Measurements from ENCODE around the gene C17orf100.

Gene C17orf100

GRCh38 chr17:6651354-6651918 lies at the start of gene C17orf100, which contains the start of gene MED31:
TSS of gene C17orf100 (plus strand) at chr17:6651762. CDS start at chr17:6651914, 152 bp downstream.
TSS of gene MED31 (minus strand) at chr17:6651605. CDS start at chr17:6651528, 77 bp downstream.
- H3K4me1 ChIP-seq (ENCODE audit: control insufficient read depth, insufficient read depth, low read length): peaks cover 19% of the 10 kb centered on the region
- H3K9me3 ChIP-seq (ENCODE audit: control insufficient read depth, insufficient read depth, low read length): no peaks in the 10 kb centered on the region
- peaks cover 23% of the 10 kb centered on the region for H3K36me3 ChIP-seq (ENCODE audit: control insufficient read depth, insufficient read depth, low read length)
- peak within 1 kb of the TSS; percentile 65 for H3K9ac ChIP-seq (ENCODE audit: low read depth, low read length)
- peak within 1 kb of the TSS; percentile 97 for H3K27ac ChIP-seq (ENCODE audit: low read depth, low read length)
- H3K4me3 ChIP-seq (ENCODE audit: low read depth, low read length): peak within 1 kb of the TSS; percentile 89
- peaks cover 38% of the 10 kb centered on the region for H3K27me3 ChIP-seq (ENCODE audit: control insufficient read depth, insufficient read depth, low read length)

DNA sequence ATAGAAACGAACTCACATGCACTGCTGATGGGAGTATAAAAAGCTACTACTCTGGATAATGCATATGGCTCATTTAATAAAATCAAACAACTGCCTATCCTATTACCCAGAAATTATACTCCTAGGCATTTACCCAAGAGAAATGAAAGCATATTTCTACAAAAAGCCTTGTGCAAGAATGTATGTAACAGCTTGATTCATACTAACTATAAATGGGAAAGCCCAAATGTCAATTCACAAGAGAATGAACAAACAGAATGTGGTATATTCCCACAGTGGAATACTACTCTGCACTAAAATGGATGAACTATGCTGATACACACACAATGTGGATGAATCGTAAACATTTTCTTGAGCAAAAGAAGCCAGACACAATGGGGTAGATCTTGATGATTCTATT lies 49.4 kb upstream of the C17orf100 start:
- Histone ChIP-seq H3K4me3 (ENCODE audit: low read depth, low read length) (no peak overlapping the region), H3K9me3 (ENCODE audit: control insufficient read depth, insufficient read depth, low read length) (no peaks in the 10 kb centered on the region), H3K4me1 (ENCODE audit: control insufficient read depth, insufficient read depth, low read length) (no peaks in the 10 kb centered on the region), H3K27me3 (ENCODE audit: control insufficient read depth, insufficient read depth, low read length) (no peaks in the 10 kb centered on the region), H3K36me3 (ENCODE audit: control insufficient read depth, insufficient read depth, low read length) (peaks cover 89% of the 10 kb centered on the region), H3K9ac (ENCODE audit: low read depth, low read length) (no peak overlapping the region), H3K27ac (ENCODE audit: low read depth, low read length) (no peak overlapping the region)

GRCh38 chr17:6603744-6604325 lies 47.7 kb upstream of the C17orf100 start:
- Histone ChIP-seq H3K9ac (ENCODE audit: low read depth, low read length) (no peak overlapping the region), H3K27me3 (ENCODE audit: control insufficient read depth, insufficient read depth, low read length) (no peaks in the 10 kb centered on the region), H3K9me3 (ENCODE audit: control insufficient read depth, insufficient read depth, low read length) (no peaks in the 10 kb centered on the region), H3K36me3 (ENCODE audit: control insufficient read depth, insufficient read depth, low read length) (peaks cover 92% of the 10 kb centered on the region), H3K4me1 (ENCODE audit: control insufficient read depth, insufficient read depth, low read length) (no peaks in the 10 kb centered on the region), H3K27ac (ENCODE audit: low read depth, low read length) (no peak overlapping the region), H3K4me3 (ENCODE audit: low read depth, low read length) (no peak overlapping the region)

DNA sequence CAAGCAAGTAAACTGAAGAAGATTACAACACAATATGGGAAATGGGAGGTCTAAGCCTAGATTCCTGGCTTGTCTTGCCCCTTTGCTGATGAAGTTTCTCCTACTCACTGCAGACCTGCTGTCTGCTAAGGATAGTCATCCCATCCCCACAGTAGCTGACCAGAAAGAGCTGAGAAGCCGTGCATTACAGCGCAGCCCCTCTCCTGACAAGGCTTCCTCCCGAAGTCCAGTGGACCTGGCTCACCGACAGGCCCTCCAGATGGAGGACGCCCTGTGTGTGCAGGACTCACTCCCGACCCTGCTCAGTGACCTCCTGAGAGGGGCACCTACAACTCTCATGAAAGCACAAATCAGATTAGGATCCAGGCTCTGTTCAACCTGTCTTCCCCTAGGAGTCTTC lies 46.4 kb upstream of the C17orf100 start:
- Histone ChIP-seq H3K4me1 (ENCODE audit: control insufficient read depth, insufficient read depth, low read length) (no peaks in the 10 kb centered on the region), H3K9ac (ENCODE audit: low read depth, low read length) (no peak overlapping the region), H3K4me3 (ENCODE audit: low read depth, low read length) (no peak overlapping the region), H3K27me3 (ENCODE audit: control insufficient read depth, insufficient read depth, low read length) (no peaks in the 10 kb centered on the region), H3K36me3 (ENCODE audit: control insufficient read depth, insufficient read depth, low read length) (peaks cover 92% of the 10 kb centered on the region), H3K27ac (ENCODE audit: low read depth, low read length) (no peak overlapping the region), H3K9me3 (ENCODE audit: control insufficient read depth, insufficient read depth, low read length) (no peaks in the 10 kb centered on the region)

DNA sequence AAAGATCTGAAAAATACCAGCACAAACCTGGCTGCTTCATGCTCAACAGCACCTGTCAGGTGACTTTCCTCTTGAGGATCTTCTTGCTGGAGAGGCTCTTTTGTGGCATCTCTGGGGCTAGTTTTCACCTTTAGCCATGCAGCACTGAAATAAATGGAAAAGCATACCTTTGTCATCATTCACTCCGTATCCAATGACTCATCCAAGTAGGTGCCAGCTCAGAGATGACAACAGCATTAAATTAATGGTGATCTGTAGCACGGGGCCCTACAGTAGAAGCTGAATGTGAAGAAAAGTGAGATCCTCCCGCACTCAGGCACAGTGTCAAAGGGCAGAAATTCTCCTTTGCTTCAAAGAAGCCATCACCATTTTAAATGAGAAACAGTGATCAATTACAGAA lies 43.2 kb upstream of the C17orf100 start:
- Histone ChIP-seq H3K4me1 (ENCODE audit: control insufficient read depth, insufficient read depth, low read length) (no peaks in the 10 kb centered on the region), H3K36me3 (ENCODE audit: control insufficient read depth, insufficient read depth, low read length) (peaks cover 85% of the 10 kb centered on the region), H3K9me3 (ENCODE audit: control insufficient read depth, insufficient read depth, low read length) (no peaks in the 10 kb centered on the region), H3K9ac (ENCODE audit: low read depth, low read length) (no peak overlapping the region), H3K27me3 (ENCODE audit: control insufficient read depth, insufficient read depth, low read length) (no peaks in the 10 kb centered on the region), H3K27ac (ENCODE audit: low read depth, low read length) (no peak overlapping the region), H3K4me3 (ENCODE audit: low read depth, low read length) (no peak overlapping the region)

GRCh38 chr17:6610011-6610410 lies 41.6 kb upstream of the C17orf100 start:
- H3K4me3 ChIP-seq (ENCODE audit: low read depth, low read length): no peak overlapping the region
- H3K36me3 ChIP-seq (ENCODE audit: control insufficient read depth, insufficient read depth, low read length): peaks cover 80% of the 10 kb centered on the region
- H3K9me3 ChIP-seq (ENCODE audit: control insufficient read depth, insufficient read depth, low read length): no peaks in the 10 kb centered on the region
- no peak overlapping the region for H3K9ac ChIP-seq (ENCODE audit: low read depth, low read length)
- H3K4me1 ChIP-seq (ENCODE audit: control insufficient read depth, insufficient read depth, low read length): no peaks in the 10 kb centered on the region
- no peaks in the 10 kb centered on the region for H3K27me3 ChIP-seq (ENCODE audit: control insufficient read depth, insufficient read depth, low read length)
- H3K27ac ChIP-seq (ENCODE audit: low read depth, low read length): no peak overlapping the region

DNA sequence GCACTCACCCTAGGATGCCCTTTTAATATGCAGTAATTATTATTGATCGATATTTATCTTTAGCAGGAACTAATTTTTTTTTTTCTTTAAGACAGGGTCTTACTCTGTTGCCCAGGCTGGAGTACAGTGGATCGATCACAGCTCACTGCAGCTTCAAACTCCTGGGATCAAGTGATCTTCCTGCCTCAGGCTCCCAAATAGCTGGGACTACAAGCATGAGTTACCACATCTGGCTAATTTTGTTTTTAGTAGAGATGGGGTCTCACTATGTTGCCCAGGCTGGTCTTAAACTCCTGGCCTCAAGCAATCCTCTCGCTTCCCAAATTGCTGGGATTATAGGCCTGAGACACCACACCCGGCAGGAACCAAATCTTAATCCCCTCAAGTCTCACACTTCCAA lies 40.3 kb upstream of the C17orf100 start:
- H3K9ac ChIP-seq (ENCODE audit: low read depth, low read length): no peak overlapping the region
- H3K27ac ChIP-seq (ENCODE audit: low read depth, low read length): no peak overlapping the region
- no peaks in the 10 kb centered on the region for H3K27me3 ChIP-seq (ENCODE audit: control insufficient read depth, insufficient read depth, low read length)
- H3K36me3 ChIP-seq (ENCODE audit: control insufficient read depth, insufficient read depth, low read length): peaks cover 68% of the 10 kb centered on the region
- no peaks in the 10 kb centered on the region for H3K9me3 ChIP-seq (ENCODE audit: control insufficient read depth, insufficient read depth, low read length)
- H3K4me1 ChIP-seq (ENCODE audit: control insufficient read depth, insufficient read depth, low read length): no peaks in the 10 kb centered on the region
- H3K4me3 ChIP-seq (ENCODE audit: low read depth, low read length): no peak overlapping the region

- H3K9ac ChIP-seq (ENCODE audit: low read depth, low read length): no peak overlapping the region
- H3K27me3 ChIP-seq (ENCODE audit: control insufficient read depth, insufficient read depth, low read length): no peaks in the 10 kb centered on the region
- no peak overlapping the region for H3K4me3 ChIP-seq (ENCODE audit: low read depth, low read length)
- H3K9me3 ChIP-seq (ENCODE audit: control insufficient read depth, insufficient read depth, low read length): no peaks in the 10 kb centered on the region
- no peaks in the 10 kb centered on the region for H3K4me1 ChIP-seq (ENCODE audit: control insufficient read depth, insufficient read depth, low read length)
- peaks cover 93% of the 10 kb centered on the region for H3K36me3 ChIP-seq (ENCODE audit: control insufficient read depth, insufficient read depth, low read length)
- no peak overlapping the region for H3K27ac ChIP-seq (ENCODE audit: low read depth, low read length)
These were observed 27.6 kb upstream of the C17orf100 start for GRCh38 chr17:6623941-6624340.

GRCh38 chr17:6626616-6627015 lies 24.9 kb upstream of the C17orf100 start:
- Histone ChIP-seq H3K27ac (ENCODE audit: low read depth, low read length) (no peak overlapping the region), H3K36me3 (ENCODE audit: control insufficient read depth, insufficient read depth, low read length) (peaks cover 90% of the 10 kb centered on the region), H3K4me3 (ENCODE audit: low read depth, low read length) (no peak overlapping the region), H3K4me1 (ENCODE audit: control insufficient read depth, insufficient read depth, low read length) (no peaks in the 10 kb centered on the region), H3K27me3 (ENCODE audit: control insufficient read depth, insufficient read depth, low read length) (no peaks in the 10 kb centered on the region), H3K9ac (ENCODE audit: low read depth, low read length) (no peak overlapping the region), H3K9me3 (ENCODE audit: control insufficient read depth, insufficient read depth, low read length) (no peaks in the 10 kb centered on the region)

DNA sequence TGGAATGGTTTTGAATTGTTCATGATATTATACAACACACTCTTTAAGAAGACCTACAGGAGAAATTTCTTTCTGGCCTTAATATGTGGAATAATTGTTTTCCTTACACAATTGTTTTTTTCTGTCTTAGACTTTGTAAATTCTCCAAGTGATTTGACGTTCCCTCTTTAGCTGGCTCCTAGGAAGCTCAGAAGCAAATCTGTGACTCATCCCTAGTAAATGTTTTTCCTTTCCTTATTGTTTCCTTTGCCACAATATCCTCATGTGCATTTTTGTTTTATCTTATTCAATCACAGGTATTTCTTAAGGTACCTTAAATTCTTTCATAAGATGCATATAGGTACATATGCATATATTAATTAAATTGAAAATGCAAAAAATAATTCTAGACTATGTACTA lies 24.5 kb upstream of the C17orf100 start:
- H3K27me3 ChIP-seq (ENCODE audit: control insufficient read depth, insufficient read depth, low read length): no peaks in the 10 kb centered on the region
- H3K36me3 ChIP-seq (ENCODE audit: control insufficient read depth, insufficient read depth, low read length): peaks cover 88% of the 10 kb centered on the region
- H3K27ac ChIP-seq (ENCODE audit: low read depth, low read length): no peak overlapping the region
- H3K9me3 ChIP-seq (ENCODE audit: control insufficient read depth, insufficient read depth, low read length): no peaks in the 10 kb centered on the region
- H3K9ac ChIP-seq (ENCODE audit: low read depth, low read length): no peak overlapping the region
- no peaks in the 10 kb centered on the region for H3K4me1 ChIP-seq (ENCODE audit: control insufficient read depth, insufficient read depth, low read length)
- H3K4me3 ChIP-seq (ENCODE audit: low read depth, low read length): no peak overlapping the region

DNA sequence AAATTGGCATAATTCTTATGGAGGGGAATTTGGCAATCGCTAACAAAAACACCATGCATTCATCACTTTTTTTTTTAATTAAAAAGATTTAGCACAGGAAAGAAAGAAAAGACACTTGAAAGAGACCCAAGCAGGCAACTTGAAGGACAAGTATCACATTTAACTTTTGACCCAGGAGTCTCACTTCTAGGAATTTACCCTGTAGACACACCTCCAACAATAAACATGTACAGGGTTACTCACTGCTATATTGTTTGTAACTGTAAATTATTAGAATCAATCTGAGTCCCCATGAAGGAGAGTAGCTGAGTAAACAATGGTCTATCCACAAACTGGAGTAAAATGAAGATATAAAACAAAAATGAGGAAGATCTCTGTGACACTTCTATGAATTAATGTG lies 21.2 kb upstream of the C17orf100 start:
- Histone ChIP-seq H3K9me3 (ENCODE audit: control insufficient read depth, insufficient read depth, low read length) (no peaks in the 10 kb centered on the region), H3K4me1 (ENCODE audit: control insufficient read depth, insufficient read depth, low read length) (no peaks in the 10 kb centered on the region), H3K27ac (ENCODE audit: low read depth, low read length) (no peak overlapping the region), H3K9ac (ENCODE audit: low read depth, low read length) (no peak overlapping the region), H3K27me3 (ENCODE audit: control insufficient read depth, insufficient read depth, low read length) (no peaks in the 10 kb centered on the region), H3K4me3 (ENCODE audit: low read depth, low read length) (no peak overlapping the region), H3K36me3 (ENCODE audit: control insufficient read depth, insufficient read depth, low read length) (peaks cover 85% of the 10 kb centered on the region)

All from HUES48 (cell line).